Peyer's patch (tissue), 4 donors: ENCODE measurements around the gene CHST11. TPM values are rescaled to one million over a fixed set of nuclear protein-coding genes. Genes with fewer than 3 reads are reported as not detected.
A peak's percentile ranks its signal among the peaks of the same experiment; 100 is the strongest.

ENCODE experiments used
- DNase-seq, 3 donors: peaks; one replicate each; pipeline ENCODE4 v3.0.0-alpha.2; 2017 to 2019
- H3K27ac ChIP-seq, 4 donors: fragments of 200-600 bp; sonication (generic); one replicate each; pipeline ENCODE4 v1.5.1; 2016 to 2019
- H3K27me3 ChIP-seq, 2 donors: fragments of 200-600 bp; sonication (generic); one replicate each; pipeline ENCODE4 v1.5.1; 2019
- H3K36me3 ChIP-seq, 3 donors: fragments of 200-600 bp; sonication (generic); one replicate each; pipeline ENCODE4 v1.5.1; 2016 to 2019
- H3K4me1 ChIP-seq, 4 donors: fragments of 200-600 bp; sonication (generic); one replicate each; pipeline ENCODE4 v1.5.1; 2016 to 2019
- H3K4me3 ChIP-seq, 4 donors: fragments of 200-600 bp; sonication (generic); 1 replicate in 3 of 4; 2 replicates in 1 of 4; pipeline ENCODE4 v1.5.1; 2016 to 2019; ENCODE audit warnings: mild to moderate bottlenecking in 1 of 4
- H3K9me3 ChIP-seq, 4 donors: fragments of 200-600 bp; sonication (generic); one replicate each; pipeline ENCODE4 v1.5.1; 2016 to 2019; ENCODE audit warnings: mild to moderate bottlenecking in 1 of 4
- POLR2A ChIP-seq, 2 donors: fragments of 450-650 bp; IDR thresholded peaks; one replicate each; pipeline ENCODE4 v1.5.1; 2017; ENCODE audit warnings: antibody characterized with exemption in 2 of 2, mild to moderate bottlenecking in 2 of 2, moderate library complexity in 2 of 2
- total RNA-seq, 4 donors: library from RNA; depleted of rRNA; stranded (reverse); fragments of >200 nt; gene quantifications; one replicate each; pipeline ENCODE4 v1.1.0, GENCODE V29; 2016
- TF ChIP-seq, protein P1 (sequence below), 6 experiments: fragments of 450-650 bp in 4 of 6; fragments of 200-600 bp in 2 of 6; sonication (generic) in 1 of 6; IDR thresholded peaks; one replicate each; pipeline ENCODE4 v1.5.1; 2017 to 2019; ENCODE audit warnings: antibody characterized with exemption in 6 of 6, mild to moderate bottlenecking in 3 of 6, moderate library complexity in 1 of 6

Gene CHST11
- total RNA-seq, 4 donors from 2014 or later, result 9.9 to 119 (median 15.6) TPM

DNA sequence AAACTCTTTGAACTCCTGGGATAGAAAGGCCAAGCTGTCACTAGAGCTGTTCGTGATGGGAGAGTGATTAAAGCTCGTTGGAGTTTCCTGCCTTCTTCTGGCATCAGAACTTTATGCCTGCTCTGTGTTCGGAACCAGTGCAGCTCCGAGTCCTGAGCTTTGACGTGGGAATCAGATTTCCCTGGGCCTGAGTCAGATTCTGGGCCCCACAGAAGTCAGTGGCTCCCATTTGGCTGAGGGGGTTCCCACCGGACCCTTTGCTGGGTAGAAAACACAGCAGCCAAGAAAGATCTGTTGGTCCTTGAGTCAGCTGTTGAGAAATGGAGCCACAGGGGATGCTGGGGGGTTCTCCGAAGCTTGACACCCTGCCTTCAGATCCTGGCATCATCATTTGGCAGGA lies 238.0 kb downstream of the CHST11 start:
- no peak for DNase-seq
- Histone ChIP-seq H3K36me3 (no peaks in the 10 kb centered on the region), H3K4me3 (no peak overlapping the region), H3K27me3 (no peaks in the 10 kb centered on the region), H3K27ac (no peak overlapping the region), H3K9me3 (no peaks in the 10 kb centered on the region), H3K4me1 (peaks cover 0 to 9% (median 3%) of the 10 kb centered on the region in 4 donors)
- TF ChIP-seq, protein P1, sequence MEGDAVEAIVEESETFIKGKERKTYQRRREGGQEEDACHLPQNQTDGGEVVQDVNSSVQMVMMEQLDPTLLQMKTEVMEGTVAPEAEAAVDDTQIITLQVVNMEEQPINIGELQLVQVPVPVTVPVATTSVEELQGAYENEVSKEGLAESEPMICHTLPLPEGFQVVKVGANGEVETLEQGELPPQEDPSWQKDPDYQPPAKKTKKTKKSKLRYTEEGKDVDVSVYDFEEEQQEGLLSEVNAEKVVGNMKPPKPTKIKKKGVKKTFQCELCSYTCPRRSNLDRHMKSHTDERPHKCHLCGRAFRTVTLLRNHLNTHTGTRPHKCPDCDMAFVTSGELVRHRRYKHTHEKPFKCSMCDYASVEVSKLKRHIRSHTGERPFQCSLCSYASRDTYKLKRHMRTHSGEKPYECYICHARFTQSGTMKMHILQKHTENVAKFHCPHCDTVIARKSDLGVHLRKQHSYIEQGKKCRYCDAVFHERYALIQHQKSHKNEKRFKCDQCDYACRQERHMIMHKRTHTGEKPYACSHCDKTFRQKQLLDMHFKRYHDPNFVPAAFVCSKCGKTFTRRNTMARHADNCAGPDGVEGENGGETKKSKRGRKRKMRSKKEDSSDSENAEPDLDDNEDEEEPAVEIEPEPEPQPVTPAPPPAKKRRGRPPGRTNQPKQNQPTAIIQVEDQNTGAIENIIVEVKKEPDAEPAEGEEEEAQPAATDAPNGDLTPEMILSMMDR (IDR thresholded peaks at IDR 0.05), result no peak
- TF ChIP-seq POLR2A (IDR thresholded peaks at IDR 0.05), result no peak

DNA sequence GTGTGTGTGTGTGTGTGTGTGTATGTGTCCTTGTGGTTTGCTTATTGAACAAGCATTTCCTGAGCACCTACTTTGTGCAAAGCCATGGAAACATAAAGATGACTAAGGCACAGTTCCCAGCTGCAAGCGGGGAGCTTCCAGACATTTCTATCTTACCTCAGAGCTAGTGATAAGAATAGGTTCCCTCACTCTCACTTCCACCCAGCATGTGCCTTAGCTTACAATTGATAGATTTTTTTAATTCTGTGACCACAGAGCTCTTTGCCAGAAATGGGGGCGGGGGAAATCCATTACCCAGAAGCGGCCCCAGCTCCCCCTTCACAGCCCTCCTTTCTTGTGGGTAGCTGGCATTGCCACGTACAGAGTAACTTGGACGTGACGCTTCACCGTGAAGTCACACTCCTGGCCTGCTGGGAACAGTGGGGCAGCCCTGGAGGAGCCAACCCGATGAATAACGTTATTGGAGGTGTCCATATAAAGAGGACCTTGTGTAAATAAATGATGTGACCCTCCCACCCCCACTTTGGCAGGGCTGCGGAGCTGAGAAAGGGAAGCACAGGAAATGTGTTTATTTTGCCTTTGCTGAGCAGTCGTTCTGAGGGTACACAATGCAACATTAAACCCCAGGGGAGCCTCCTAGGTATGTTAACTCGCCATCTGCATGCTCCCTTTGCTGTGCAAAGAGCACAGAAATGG lies 238.9 kb downstream of the CHST11 start:
- TF ChIP-seq, protein P1 (IDR thresholded peaks at IDR 0.05), result no peak
- TF ChIP-seq POLR2A (IDR thresholded peaks at IDR 0.05), result no peak
- DNase-seq, result peak in 2 of 3 donors; percentile 30 to 71
- peak overlapping the region in 1 of 4 donors; percentile 17 for H3K27ac ChIP-seq
- no peak overlapping the region for H3K4me3 ChIP-seq
- no peaks in the 10 kb centered on the region for H3K36me3 ChIP-seq
- peaks cover 0 to 9% (median 3%) of the 10 kb centered on the region in 4 donors for H3K4me1 ChIP-seq
- H3K27me3 ChIP-seq, result no peaks in the 10 kb centered on the region
- no peaks in the 10 kb centered on the region for H3K9me3 ChIP-seq

DNA sequence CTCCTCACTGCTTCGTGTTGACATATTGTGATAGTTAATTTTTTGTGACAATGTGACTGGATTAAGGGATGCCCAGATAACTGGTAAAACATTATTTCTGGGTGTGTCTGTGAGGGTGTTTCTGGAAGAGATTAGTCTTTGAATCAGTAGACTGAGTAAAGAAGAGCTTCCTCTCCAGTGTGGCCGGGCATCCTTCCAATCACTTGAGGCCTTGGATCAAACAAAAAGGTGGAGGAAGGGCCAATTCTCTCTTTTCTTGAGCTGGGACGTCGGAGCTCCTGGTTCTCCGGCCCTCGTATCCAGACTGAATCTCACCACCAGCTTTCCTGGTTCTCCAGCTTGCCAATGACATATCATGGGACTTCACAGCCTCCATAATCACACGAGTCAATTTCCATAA lies 240.4 kb downstream of the CHST11 start:
- no peak for TF ChIP-seq POLR2A (IDR thresholded peaks at IDR 0.05)
- no peaks in the 10 kb centered on the region for H3K36me3 ChIP-seq
- DNase-seq, result no peak
- no peaks in the 10 kb centered on the region for H3K9me3 ChIP-seq
- H3K4me1 ChIP-seq, result peaks cover 0 to 9% (median 3%) of the 10 kb centered on the region in 4 donors
- no peak overlapping the region for H3K27ac ChIP-seq
- no peak overlapping the region for H3K4me3 ChIP-seq
- no peaks in the 10 kb centered on the region for H3K27me3 ChIP-seq

DNA sequence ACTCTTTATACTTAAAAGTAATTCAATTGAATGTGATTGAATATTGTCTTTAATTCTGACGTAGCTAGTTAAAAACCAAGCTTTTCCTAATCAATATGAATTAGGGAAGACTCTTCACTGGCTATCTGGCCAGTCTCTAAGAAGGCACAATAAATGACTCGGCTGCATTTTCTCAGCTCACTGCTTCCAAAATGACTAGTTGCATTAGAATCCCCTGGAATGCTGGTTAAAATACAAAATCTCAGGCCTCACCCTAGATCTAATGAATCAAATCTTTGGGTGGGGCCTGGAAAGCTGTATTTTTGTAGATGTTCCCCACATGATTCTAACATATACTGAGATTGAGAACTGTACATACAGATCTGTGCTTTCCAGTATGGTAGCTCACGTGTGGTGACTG lies 242.1 kb downstream of the CHST11 start:
- no peaks in the 10 kb centered on the region for H3K36me3 ChIP-seq
- no peak overlapping the region for H3K27ac ChIP-seq
- no peaks in the 10 kb centered on the region for H3K9me3 ChIP-seq
- TF ChIP-seq, protein P1 (IDR thresholded peaks at IDR 0.05), result no peak
- TF ChIP-seq POLR2A (IDR thresholded peaks at IDR 0.05), result no peak
- H3K4me1 ChIP-seq, result peaks cover 0 to 9% (median 3%) of the 10 kb centered on the region in 4 donors
- no peak overlapping the region for H3K4me3 ChIP-seq
- DNase-seq, result no peak
- no peaks in the 10 kb centered on the region for H3K27me3 ChIP-seq

DNA sequence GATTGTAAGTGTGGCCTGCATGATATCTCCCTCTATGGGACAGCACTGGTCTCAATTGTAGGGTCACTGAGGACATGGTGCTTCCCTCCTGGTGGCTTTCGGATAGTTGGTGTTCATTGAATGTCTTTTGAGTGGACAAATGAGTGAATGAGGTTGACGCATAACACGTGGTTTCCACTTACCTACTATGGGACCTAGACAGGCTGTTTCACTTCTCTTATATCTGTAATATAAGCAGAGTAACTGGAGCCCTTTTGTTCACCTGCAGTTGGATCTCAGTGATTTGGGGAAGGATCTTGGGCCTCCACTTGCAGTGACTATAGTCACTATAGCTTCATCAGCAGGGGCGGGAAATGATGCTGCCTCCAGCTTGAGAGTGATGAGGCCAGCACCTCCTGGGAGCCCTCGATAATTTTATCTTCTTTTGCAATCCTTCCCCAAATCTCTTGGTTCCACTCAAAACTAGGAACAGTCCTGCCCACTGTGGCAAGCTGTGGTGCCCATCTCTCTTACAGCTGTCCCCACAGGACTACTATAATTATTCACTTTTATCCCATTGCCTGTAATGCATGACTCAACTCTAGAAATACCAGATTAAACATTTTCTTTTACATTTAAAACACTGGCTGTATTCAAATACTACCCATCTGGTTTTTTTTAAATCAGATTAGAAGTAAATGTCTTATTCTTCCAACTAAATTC lies 242.9 kb downstream of the CHST11 start:
- H3K27ac ChIP-seq, result no peak overlapping the region
- DNase-seq, result no peak

More for the DNA sequence above, 242.9 kb downstream of the CHST11 start:
- Histone ChIP-seq H3K4me1 (peaks cover 0 to 9% (median 3%) of the 10 kb centered on the region in 4 donors), H3K9me3 (no peaks in the 10 kb centered on the region), H3K36me3 (no peaks in the 10 kb centered on the region), H3K27me3 (no peaks in the 10 kb centered on the region), H3K4me3 (no peak overlapping the region)
- TF ChIP-seq POLR2A (IDR thresholded peaks at IDR 0.05), result no peak
- TF ChIP-seq, protein P1 (IDR thresholded peaks at IDR 0.05), result no peak
